ENCODE results near the gene MACROD2. TPM values are rescaled to one million over a fixed set of nuclear protein-coding genes. Genes with fewer than 3 reads are reported as not detected.

MACROD2 gene
- total RNA-seq, 1 experiment from 2014 or later: 1.6 TPM

DNA sequence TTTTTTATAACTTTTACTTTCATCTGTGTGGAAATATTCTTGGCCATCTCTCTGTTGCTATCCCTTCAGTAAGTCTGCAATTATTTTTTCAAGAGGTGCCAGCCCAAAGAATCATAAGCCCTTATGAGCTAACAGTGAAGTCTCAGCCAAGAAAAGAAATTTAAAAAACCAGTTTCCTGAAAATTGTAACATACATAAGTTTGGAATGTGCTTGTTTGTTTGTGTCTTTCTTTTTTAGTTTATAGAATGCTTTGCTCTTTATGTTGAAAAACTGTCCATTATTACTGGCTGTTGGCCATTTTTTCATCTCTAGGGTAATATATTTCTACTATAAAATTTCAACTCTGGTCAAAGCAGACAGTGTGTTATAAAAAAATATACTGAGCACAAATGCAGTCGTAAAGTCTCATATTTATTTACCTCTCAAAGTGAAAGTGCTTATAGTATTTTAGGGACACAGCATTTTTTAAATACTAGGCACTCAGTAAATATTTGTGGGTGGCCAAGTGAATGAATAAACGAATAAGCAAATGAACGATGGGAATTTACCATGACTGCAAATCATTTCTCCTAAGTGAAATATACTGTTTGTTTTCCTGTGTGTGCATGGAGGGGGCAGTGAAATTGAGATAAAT is 1918.2 kb downstream of the MACROD2 start:
- H3K4ac ChIP-seq (ENCODE audit: low read depth, low read length): no peak overlapping the region
- H3K79me1 ChIP-seq (ENCODE audit: insufficient read depth, low read depth, low read length, poor library complexity, severe bottlenecking): no peaks in the 10 kb centered on the region
- no peak overlapping the region for H4K8ac ChIP-seq (replicated peaks; ENCODE audit: insufficient read length, low read depth, low read length)
- H4K20me1 ChIP-seq (ENCODE audit: control insufficient read depth, insufficient read depth, insufficient read length): no peaks in the 10 kb centered on the region
- Mint-ChIP-seq H3K36me3 (ENCODE audit: insufficient read depth in 1 of 3, low read depth in 3 of 3) (peaks cover 0 to 11% (median 4%) of the 10 kb centered on the region in 3 experiments; a peak in 3 of 7 replicates), H3K4me1 (peaks cover 14% of the 10 kb centered on the region in 2 experiments; a peak in 3 of 4 replicates), H3K27ac (no peak overlapping the region), H3K27me3 (ENCODE audit: low read depth) (no peaks in the 10 kb centered on the region), H3K4me3 (no peak overlapping the region), H3K9me3 (peaks cover 0 to 8% of the 10 kb centered on the region in 2 experiments; a peak in 4 of 5 replicates)
- H3K4me1 ChIP-seq (ENCODE audit: insufficient read depth, low read length): peaks cover 2% of the 10 kb centered on the region; the same call in 1 of the 2 replicates
- WGBS (ENCODE audit: extremely low coverage, insufficient read length, low lambda C conversion rate): no CpG with 5 or more reads among the region's 3 CpGs
- TF ChIP-seq, protein P1, sequence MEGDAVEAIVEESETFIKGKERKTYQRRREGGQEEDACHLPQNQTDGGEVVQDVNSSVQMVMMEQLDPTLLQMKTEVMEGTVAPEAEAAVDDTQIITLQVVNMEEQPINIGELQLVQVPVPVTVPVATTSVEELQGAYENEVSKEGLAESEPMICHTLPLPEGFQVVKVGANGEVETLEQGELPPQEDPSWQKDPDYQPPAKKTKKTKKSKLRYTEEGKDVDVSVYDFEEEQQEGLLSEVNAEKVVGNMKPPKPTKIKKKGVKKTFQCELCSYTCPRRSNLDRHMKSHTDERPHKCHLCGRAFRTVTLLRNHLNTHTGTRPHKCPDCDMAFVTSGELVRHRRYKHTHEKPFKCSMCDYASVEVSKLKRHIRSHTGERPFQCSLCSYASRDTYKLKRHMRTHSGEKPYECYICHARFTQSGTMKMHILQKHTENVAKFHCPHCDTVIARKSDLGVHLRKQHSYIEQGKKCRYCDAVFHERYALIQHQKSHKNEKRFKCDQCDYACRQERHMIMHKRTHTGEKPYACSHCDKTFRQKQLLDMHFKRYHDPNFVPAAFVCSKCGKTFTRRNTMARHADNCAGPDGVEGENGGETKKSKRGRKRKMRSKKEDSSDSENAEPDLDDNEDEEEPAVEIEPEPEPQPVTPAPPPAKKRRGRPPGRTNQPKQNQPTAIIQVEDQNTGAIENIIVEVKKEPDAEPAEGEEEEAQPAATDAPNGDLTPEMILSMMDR (conservative IDR thresholded peaks at IDR 0.05): no peak
- H3K9ac ChIP-seq (ENCODE audit: extremely low read depth, insufficient read length, low read length): no peak overlapping the region
- no peak overlapping the region for H2BK20ac ChIP-seq (ENCODE audit: low read depth, low read length, poor library complexity, severe bottlenecking)
- no peaks in the 10 kb centered on the region for H3K23me2 ChIP-seq (ENCODE audit: insufficient read length, low read depth, low read length, poor library complexity, severe bottlenecking)
- no peak overlapping the region for H3K27ac ChIP-seq (ENCODE audit: insufficient read length, low read depth, low read length)
- no peak overlapping the region for H4K5ac ChIP-seq (ENCODE audit: insufficient read length, low read depth, low read length)
- H2AK5ac ChIP-seq (ENCODE audit: insufficient read length, low read length): no peak overlapping the region
- H3T11ph ChIP-seq (ENCODE audit: low read length): no peak overlapping the region
- H2BK120ac ChIP-seq (ENCODE audit: low read depth, low read length, poor library complexity, severe bottlenecking): no peak overlapping the region
- no peak overlapping the region for H3K14ac ChIP-seq (ENCODE audit: insufficient read depth, low read length)
- H2AFZ ChIP-seq (ENCODE audit: low read length): no peak overlapping the region
- H2BK5ac ChIP-seq (ENCODE audit: insufficient read length, low read length): no peak overlapping the region
- H3K4me2 ChIP-seq (ENCODE audit: insufficient read depth, insufficient read length, low read length): no peak overlapping the region
- H3K27me3 ChIP-seq (ENCODE audit: insufficient read depth, low read length): no peaks in the 10 kb centered on the region
- H3K79me2 ChIP-seq (ENCODE audit: insufficient read depth, low read length): no peaks in the 10 kb centered on the region
- H3K56ac ChIP-seq (ENCODE audit: insufficient read length, low read depth, low read length): no peak overlapping the region
- H3K18ac ChIP-seq (ENCODE audit: insufficient read length, low read depth, low read length): no peak overlapping the region
- no peak for DNase-seq
- H4K91ac ChIP-seq (ENCODE audit: insufficient read length, low read depth, low read length): no peak overlapping the region
- no peaks in the 10 kb centered on the region for H3K9me3 ChIP-seq (ENCODE audit: control insufficient read depth, low read depth, low read length)
- no peak overlapping the region for H2BK15ac ChIP-seq (ENCODE audit: low read depth, low read length)
- no peak overlapping the region for H2BK12ac ChIP-seq (ENCODE audit: insufficient read length, low read depth, low read length)
- no peak overlapping the region for H3K23ac ChIP-seq (ENCODE audit: insufficient read length, low read depth, low read length)

Data from H9 (cell line).